Liver (tissue), 9 donors: ENCODE data around the gene TRIO. TPM values are rescaled to one million over a fixed set of nuclear protein-coding genes. Genes with fewer than 3 reads are reported as not detected.

ENCODE experiments used
- DNase-seq: peaks from one replicate; pipeline ENCODE4 v3.0.0-alpha.2; 2017; ENCODE audit warnings: low spot score
- H3K27ac ChIP-seq, 2 donors: one replicate each; pipeline ENCODE4 v1.7.0; 2013; ENCODE audit warnings: inconsistent platforms in 2 of 2, low read length in 2 of 2, control low read depth in 1 of 2, low read depth in 1 of 2, mild to moderate bottlenecking in 1 of 2
- H3K27me3 ChIP-seq, 4 donors: one replicate each; pipeline versions ENCODE4 v1.6.1 to v1.7.0; 2013; ENCODE audit warnings: low read length in 3 of 4, inconsistent platforms in 1 of 4, mild to moderate bottlenecking in 1 of 4, moderate library complexity in 1 of 4; ENCODE audit not compliant: control insufficient read depth in 4 of 4, insufficient read depth in 4 of 4
- H3K36me3 ChIP-seq, 4 donors: one replicate each; pipeline versions ENCODE4 v1.6.1 to v1.7.0; 2013; ENCODE audit warnings: low read length in 3 of 4, mild to moderate bottlenecking in 3 of 4, low read depth in 1 of 4, moderate library complexity in 1 of 4; ENCODE audit not compliant: control insufficient read depth in 4 of 4, insufficient read depth in 3 of 4
- H3K4me1 ChIP-seq, 4 donors: one replicate each; pipeline versions ENCODE4 v1.6.1 to v1.7.0; 2013; ENCODE audit warnings: low read length in 3 of 4, mild to moderate bottlenecking in 3 of 4, moderate library complexity in 1 of 4; ENCODE audit not compliant: control insufficient read depth in 4 of 4, insufficient read depth in 4 of 4
- H3K4me3 ChIP-seq, 3 donors: one replicate each; pipeline versions ENCODE4 v1.6.1 to v1.7.0; 2013; ENCODE audit warnings: low read length in 3 of 3, control low read depth in 1 of 3, low read depth in 1 of 3, mild to moderate bottlenecking in 1 of 3
- H3K9ac ChIP-seq, 2 donors: one replicate each; pipeline ENCODE4 v1.7.0; 2013; ENCODE audit warnings: low read length in 2 of 2, mild to moderate bottlenecking in 2 of 2, moderate library complexity in 2 of 2, control low read depth in 1 of 2, low read depth in 1 of 2
- H3K9me3 ChIP-seq, 4 donors: one replicate each; pipeline versions ENCODE4 v1.6.1 to v1.7.0; 2013; ENCODE audit warnings: low read length in 3 of 4; ENCODE audit not compliant: control insufficient read depth in 4 of 4
- ATF3 ChIP-seq: IDR thresholded peaks from 2 replicates; pipeline ENCODE4 v1.6.1; 2016; ENCODE audit warnings: antibody characterized with exemption
- CTCF ChIP-seq: fragments of 150-350 bp; IDR thresholded peaks from 2 replicates; pipeline ENCODE4 v1.5.1; 2017; ENCODE audit warnings: improper control_type of control experiment, low read depth, low read length; ENCODE audit not compliant: missing input control
- FOXA1 ChIP-seq: IDR thresholded peaks from 2 replicates; pipeline ENCODE4 v1.6.1; 2016; ENCODE audit warnings: antibody characterized with exemption
- GABPA ChIP-seq, 2 donors: IDR thresholded peaks in 1 of 2; conservative IDR thresholded peaks in 1 of 2; 2 replicates each; pipeline ENCODE4 v1.6.1; 2016; ENCODE audit warnings: antibody characterized with exemption in 2 of 2, mild to moderate bottlenecking in 1 of 2, moderate library complexity in 1 of 2
- HNF4A ChIP-seq, 2 donors: conservative IDR thresholded peaks; 2 replicates each; pipeline ENCODE4 v1.6.1; 2016; ENCODE audit warnings: antibody characterized with exemption in 2 of 2, mild to moderate bottlenecking in 2 of 2
- HNF4G ChIP-seq: IDR thresholded peaks from 2 replicates; pipeline ENCODE4 v1.6.1; 2016; ENCODE audit warnings: antibody characterized with exemption
- JUND ChIP-seq, 2 donors: IDR thresholded peaks; 2 replicates each; pipeline ENCODE4 v1.6.1; 2016; ENCODE audit warnings: antibody characterized with exemption in 2 of 2
- MAX ChIP-seq: IDR thresholded peaks from 2 replicates; pipeline ENCODE4 v1.6.1; 2016; ENCODE audit warnings: antibody characterized with exemption
- NR2F2 ChIP-seq: IDR thresholded peaks from 2 replicates; pipeline ENCODE4 v1.6.1; 2016; ENCODE audit warnings: antibody characterized with exemption
- RAD21 ChIP-seq, 2 donors: IDR thresholded peaks; 2 replicates each; pipeline ENCODE4 v1.6.1; 2016; ENCODE audit warnings: antibody characterized with exemption in 2 of 2, mild to moderate bottlenecking in 2 of 2
- REST ChIP-seq: IDR thresholded peaks from 2 replicates; pipeline ENCODE4 v1.6.1; 2016; ENCODE audit warnings: antibody characterized with exemption, mild to moderate bottlenecking
- RXRA ChIP-seq, 2 donors: IDR thresholded peaks; 2 replicates each; pipeline ENCODE4 v1.6.1; 2017 to 2018; ENCODE audit warnings: antibody characterized with exemption in 2 of 2, mild to moderate bottlenecking in 1 of 2
- SP1 ChIP-seq: IDR thresholded peaks from 2 replicates; pipeline ENCODE4 v1.6.1; 2018; ENCODE audit warnings: antibody characterized with exemption, mild to moderate bottlenecking
- TAF1 ChIP-seq: conservative IDR thresholded peaks from 2 replicates; pipeline ENCODE4 v1.6.1; 2016; ENCODE audit warnings: antibody characterized with exemption, mild to moderate bottlenecking
- WGBS: extraction: QIAGEN DNeasy Blood & Tissue Kit; methylation state at CpG from one replicate; pipeline ENCODE4 v1.1.7; 2013; 5-methylcytosine and 5-hydroxymethylcytosine counted together
- polyA plus RNA-seq, 2 donors: library from polyadenylated mRNA; stranded (reverse) in 1 of 2; unstranded in 1 of 2; fragments of 200-250 nt in 1 of 2; fragments of >200 nt in 1 of 2; fragmentation: Nextera tagmentation in 1 of 2; extraction: Ambion mirVana in 1 of 2; gene quantifications; one replicate each; pipeline versions ENCODE4 v1.2.1 to v1.2.3, GENCODE V29; 2013 to 2015
- total RNA-seq, 2 donors: library from RNA; depleted of rRNA; stranded (reverse); fragments of >200 nt; gene quantifications; one replicate each; pipeline ENCODE4 v1.2.3, GENCODE V29; 2014
- donor health status: healthy.
- donor health status: healthy.
- donor health status: healthy.
- donor health status: healthy.
- donor health status: healthy.

Gene TRIO
- total and polyA plus RNA-seq, 4 donors = 8.5 to 86.2 (median 16.0) TPM

GRCh38 chr5:14250748-14251701, 107.9 kb downstream of the TRIO start:
- Histone ChIP-seq H3K9me3 (peaks cover under 1 to 7% (median 4%) of the 10 kb centered on the region in 4 donors), H3K4me3 (no peak overlapping the region), H3K9ac (no peak overlapping the region), H3K36me3 (no peaks in the 10 kb centered on the region), H3K27ac (no peak overlapping the region), H3K4me1 (no peaks in the 10 kb centered on the region), H3K27me3 (no peaks in the 10 kb centered on the region)
- no peak for DNase-seq
- WGBS = 89% methylated on average over 11 of the region's 11 CpGs
- TF ChIP-seq FOXA1 = no peak
- TF ChIP-seq HNF4A (conservative IDR thresholded peaks at IDR 0.05) = no peak
- TF ChIP-seq HNF4G = no peak
- TF ChIP-seq RAD21 (IDR thresholded peaks at IDR 0.05) = no peak
- no peak for TF ChIP-seq JUND (IDR thresholded peaks at IDR 0.05)

GRCh38 chr5:14251733-14252132, 108.6 kb downstream of the TRIO start:
- no peak overlapping the region for H3K27ac ChIP-seq
- no peak for DNase-seq

More at GRCh38 chr5:14251733-14252132, 108.6 kb downstream of the TRIO start:
- Histone ChIP-seq H3K4me3 (no peak overlapping the region), H3K36me3 (no peaks in the 10 kb centered on the region), H3K9me3 (peaks cover 2 to 11% (median 5%) of the 10 kb centered on the region in 4 donors), H3K27me3 (no peaks in the 10 kb centered on the region), H3K4me1 (no peaks in the 10 kb centered on the region), H3K9ac (no peak overlapping the region)
- TF ChIP-seq HNF4A (conservative IDR thresholded peaks at IDR 0.05) (no peak), CTCF (no peak), MAX (no peak), TAF1 (no peak), ATF3 (no peak), RXRA (IDR thresholded peaks at IDR 0.05) (no peak), JUND (IDR thresholded peaks at IDR 0.05) (no peak), RAD21 (IDR thresholded peaks at IDR 0.05) (no peak), GABPA (IDR thresholded peaks at IDR 0.05 in 1 of 2, conservative IDR thresholded peaks at IDR 0.05 in 1 of 2) (no peak), REST (no peak), SP1 (no peak), NR2F2 (no peak)
